Activated naive CD4-positive, alpha-beta T cell treated with anti-CD3 and anti-CD28 coated beads, Interleukin-2, amount 50 U/mL, for 24 hours (primary cell): Measurements from ENCODE around the gene LY9.

Experiments
- H3K27ac Mint-ChIP-seq: one replicate; pipeline ENCODE4 v1.8.0; 2021; ENCODE audit warnings: mild to moderate bottlenecking, mixed read lengths
- H3K27me3 Mint-ChIP-seq: one replicate; pipeline ENCODE4 v1.8.0; 2021; ENCODE audit warnings: mixed read lengths
- H3K36me3 Mint-ChIP-seq: one replicate; pipeline ENCODE4 v1.8.0; 2021; ENCODE audit warnings: mixed read lengths
- H3K4me1 Mint-ChIP-seq: one replicate; pipeline ENCODE4 v1.8.0; 2021; ENCODE audit warnings: mixed read lengths
- H3K4me3 Mint-ChIP-seq: one replicate; pipeline ENCODE4 v1.8.0; 2021; ENCODE audit warnings: mild to moderate bottlenecking, mixed read lengths
- H3K9me3 Mint-ChIP-seq: one replicate; pipeline ENCODE4 v1.8.0; 2021; ENCODE audit warnings: mixed read lengths

Gene LY9

GRCh38 chr1:160761046-160761445 is 34.9 kb upstream of the LY9 start:
- peaks cover 3% of the 10 kb centered on the region for H3K36me3 Mint-ChIP-seq
- H3K27ac Mint-ChIP-seq = peak overlapping the region; percentile 53
- no peaks in the 10 kb centered on the region for H3K27me3 Mint-ChIP-seq
- H3K4me3 Mint-ChIP-seq = no peak overlapping the region
- peaks cover 10% of the 10 kb centered on the region for H3K9me3 Mint-ChIP-seq
- peaks cover 46% of the 10 kb centered on the region for H3K4me1 Mint-ChIP-seq

- no peak overlapping the region for H3K4me3 Mint-ChIP-seq
- peaks cover 5% of the 10 kb centered on the region for H3K9me3 Mint-ChIP-seq
- peaks cover 46% of the 10 kb centered on the region for H3K4me1 Mint-ChIP-seq
- H3K36me3 Mint-ChIP-seq = peaks cover 2% of the 10 kb centered on the region
- no peaks in the 10 kb centered on the region for H3K27me3 Mint-ChIP-seq
- H3K27ac Mint-ChIP-seq = peak overlapping the region; percentile 5
These were observed 34.1 kb upstream of the LY9 start for GRCh38 chr1:160761886-160762285.

GRCh38 chr1:160763993-160764392 is 32.0 kb upstream of the LY9 start:
- no peaks in the 10 kb centered on the region for H3K27me3 Mint-ChIP-seq
- peak overlapping the region; percentile 68 for H3K27ac Mint-ChIP-seq
- H3K4me3 Mint-ChIP-seq = no peak overlapping the region
- H3K36me3 Mint-ChIP-seq = peaks cover 2% of the 10 kb centered on the region
- H3K4me1 Mint-ChIP-seq = peaks cover 59% of the 10 kb centered on the region
- H3K9me3 Mint-ChIP-seq = peaks cover 5% of the 10 kb centered on the region

- H3K36me3 Mint-ChIP-seq = peaks cover 4% of the 10 kb centered on the region
- peaks cover 12% of the 10 kb centered on the region for H3K9me3 Mint-ChIP-seq
- no peaks in the 10 kb centered on the region for H3K27me3 Mint-ChIP-seq
- H3K4me1 Mint-ChIP-seq = peaks cover 80% of the 10 kb centered on the region
- peak overlapping the region; percentile 90 for H3K4me3 Mint-ChIP-seq
- H3K27ac Mint-ChIP-seq = peak overlapping the region; percentile 100
These were observed 28.3 kb upstream of the LY9 start for GRCh38 chr1:160767395-160768294.

GRCh38 chr1:160768295-160768657 is 27.7 kb upstream of the LY9 start:
- Mint-ChIP-seq H3K9me3 (peaks cover 12% of the 10 kb centered on the region), H3K27me3 (no peaks in the 10 kb centered on the region), H3K27ac (peak overlapping the region; percentile 100), H3K4me1 (peaks cover 87% of the 10 kb centered on the region), H3K36me3 (peaks cover 4% of the 10 kb centered on the region), H3K4me3 (peak overlapping the region; percentile 90)

- Mint-ChIP-seq H3K27ac (peak overlapping the region; percentile 95), H3K4me1 (peaks cover 79% of the 10 kb centered on the region), H3K4me3 (peak overlapping the region; percentile 15), H3K36me3 (peaks cover 4% of the 10 kb centered on the region), H3K9me3 (peaks cover 7% of the 10 kb centered on the region), H3K27me3 (no peaks in the 10 kb centered on the region)
These were observed 23.6 kb upstream of the LY9 start for GRCh38 chr1:160772331-160772730.

GRCh38 chr1:160773093-160773492 is 22.9 kb upstream of the LY9 start:
- Mint-ChIP-seq H3K36me3 (peaks cover 4% of the 10 kb centered on the region), H3K27me3 (no peaks in the 10 kb centered on the region), H3K27ac (peak overlapping the region; percentile 74), H3K4me3 (peak overlapping the region; percentile 9), H3K9me3 (peaks cover 7% of the 10 kb centered on the region), H3K4me1 (peaks cover 76% of the 10 kb centered on the region)

- H3K27ac Mint-ChIP-seq = peak overlapping the region; percentile 92
- H3K4me1 Mint-ChIP-seq = peaks cover 59% of the 10 kb centered on the region
- H3K9me3 Mint-ChIP-seq = peaks cover 7% of the 10 kb centered on the region
- H3K36me3 Mint-ChIP-seq = peaks cover 4% of the 10 kb centered on the region
- no peaks in the 10 kb centered on the region for H3K27me3 Mint-ChIP-seq
- H3K4me3 Mint-ChIP-seq = peak overlapping the region; percentile 12
These were observed 20.9 kb upstream of the LY9 start for GRCh38 chr1:160774886-160775719.

GRCh38 chr1:160776178-160776577 is 19.8 kb upstream of the LY9 start:
- no peak overlapping the region for H3K4me3 Mint-ChIP-seq
- no peaks in the 10 kb centered on the region for H3K27me3 Mint-ChIP-seq
- peaks cover 4% of the 10 kb centered on the region for H3K36me3 Mint-ChIP-seq
- H3K9me3 Mint-ChIP-seq = peaks cover 7% of the 10 kb centered on the region
- peaks cover 48% of the 10 kb centered on the region for H3K4me1 Mint-ChIP-seq
- H3K27ac Mint-ChIP-seq = no peak overlapping the region

GRCh38 chr1:160777486-160778089 is 18.4 kb upstream of the LY9 start:
- peaks cover 43% of the 10 kb centered on the region for H3K4me1 Mint-ChIP-seq

GRCh38 chr1:160778976-160779375 is 17.0 kb upstream of the LY9 start:
- Mint-ChIP-seq H3K27me3 (no peaks in the 10 kb centered on the region), H3K27ac (no peak overlapping the region), H3K36me3 (no peaks in the 10 kb centered on the region), H3K9me3 (no peaks in the 10 kb centered on the region), H3K4me3 (no peak overlapping the region), H3K4me1 (peaks cover 30% of the 10 kb centered on the region)

More at GRCh38 chr1:160777486-160778089, 18.4 kb upstream of the LY9 start:
- H3K36me3 Mint-ChIP-seq = no peaks in the 10 kb centered on the region
- no peaks in the 10 kb centered on the region for H3K9me3 Mint-ChIP-seq
- no peaks in the 10 kb centered on the region for H3K27me3 Mint-ChIP-seq
- no peak overlapping the region for H3K27ac Mint-ChIP-seq
- no peak overlapping the region for H3K4me3 Mint-ChIP-seq

- no peaks in the 10 kb centered on the region for H3K36me3 Mint-ChIP-seq
- no peaks in the 10 kb centered on the region for H3K27me3 Mint-ChIP-seq
- no peak overlapping the region for H3K4me3 Mint-ChIP-seq
- peaks cover 23% of the 10 kb centered on the region for H3K4me1 Mint-ChIP-seq
- H3K9me3 Mint-ChIP-seq = no peaks in the 10 kb centered on the region
- no peak overlapping the region for H3K27ac Mint-ChIP-seq
These were observed 16.2 kb upstream of the LY9 start for GRCh38 chr1:160779626-160780397.

- Mint-ChIP-seq H3K4me3 (no peak overlapping the region), H3K36me3 (no peaks in the 10 kb centered on the region), H3K9me3 (no peaks in the 10 kb centered on the region), H3K27ac (no peak overlapping the region), H3K27me3 (no peaks in the 10 kb centered on the region), H3K4me1 (peaks cover 18% of the 10 kb centered on the region)
These were observed 15.6 kb upstream of the LY9 start for GRCh38 chr1:160780398-160780755.

- Mint-ChIP-seq H3K27me3 (no peaks in the 10 kb centered on the region), H3K4me1 (peaks cover 14% of the 10 kb centered on the region), H3K9me3 (no peaks in the 10 kb centered on the region), H3K4me3 (no peak overlapping the region), H3K36me3 (no peaks in the 10 kb centered on the region), H3K27ac (no peak overlapping the region)
These were observed 14.7 kb upstream of the LY9 start for GRCh38 chr1:160781186-160781766.
